Activated CD8-positive, alpha-beta T cell treated with anti-CD3 and anti-CD28 coated beads, Interleukin-2, amount 10 ng/mL, durations not matched to agents 7 days and 5 days (primary cell): Measurements from ENCODE around the gene CCDC142. TPM values are rescaled to one million over a fixed set of nuclear protein-coding genes. Genes with fewer than 3 reads are reported as not detected.
"Not testable (repeated sequence)": the region's sequence is repeated elsewhere in the genome, so short reads cannot be mapped to it uniquely, and the experiment has no call there.

ENCODE experiments used
- ATAC-seq: fragments of 150-1000 bp; cut with Tn5 transposase; one replicate; pipeline ENCODE4 v1.10.0; 2021; ENCODE audit warnings: moderate library complexity
- CTCF ChIA-PET: fragments of 350-600 bp; sonication (Branson Sonifier 250); formaldehyde crosslinking; loops from one replicate; lab custom pipeline; 2021; ENCODE audit warnings: antibody characterized with exemption; lab: Charles Lee
- POLR2A ChIA-PET: fragments of 350-600 bp; sonication (Branson Sonifier 250); formaldehyde crosslinking; loops from one replicate; lab custom pipeline; 2021; ENCODE audit warnings: antibody characterized with exemption; lab: Charles Lee
- DNase-seq: peaks from one replicate; pipeline ENCODE4 v3.0.0-alpha.2; 2020
- H3K27ac Mint-ChIP-seq: one replicate; pipeline ENCODE4 v1.8.0; 2021; ENCODE audit warnings: mild to moderate bottlenecking, mixed read lengths
- H3K27me3 Mint-ChIP-seq: one replicate; pipeline ENCODE4 v1.8.0; 2021; ENCODE audit warnings: low read depth, mixed read lengths
- H3K36me3 Mint-ChIP-seq: one replicate; pipeline ENCODE4 v1.8.0; 2021; ENCODE audit warnings: low read depth, mixed read lengths
- H3K4me1 Mint-ChIP-seq: one replicate; pipeline ENCODE4 v1.8.0; 2021; ENCODE audit warnings: low read depth, mixed read lengths
- H3K4me3 Mint-ChIP-seq: one replicate; pipeline ENCODE4 v1.8.0; 2021; ENCODE audit warnings: mild to moderate bottlenecking, mixed read lengths
- H3K9me3 Mint-ChIP-seq: one replicate; pipeline ENCODE4 v1.8.0; 2022; ENCODE audit warnings: mixed read lengths; ENCODE audit not compliant: insufficient read depth
- total RNA-seq, 2 experiments: library from RNA; stranded (reverse); gene quantifications; one replicate each; pipeline ENCODE4 v1.2.3, GENCODE V29; 2021

The CCDC142 gene
- total RNA-seq, 2 experiments from 2014 or later, result 22.5 to 26.7 TPM

- DNase-seq (no peak), ATAC-seq (no peak)
- no peaks in the 10 kb centered on the region for H3K9me3 Mint-ChIP-seq
- peaks cover 50% of the 10 kb centered on the region for H3K4me1 Mint-ChIP-seq
- POLR2A ChIA-PET, result interaction anchor here (0.7 to 2.6 kb wide), 3 partner anchors 12 to 20 kb away, joined by 3 to 12 read pairs (median 3); partner anchors contain the start of gene MRPL53
- peak overlapping the region; percentile 30 for H3K27ac Mint-ChIP-seq
- CTCF ChIA-PET, result interaction anchor here (0.7 to 1.0 kb wide), 4 partner anchors 30 to 127 kb away, joined by 3 to 6 read pairs (median 4); no protein-coding TSS in a partner anchor
- H3K27me3 Mint-ChIP-seq, result no peaks in the 10 kb centered on the region
- H3K36me3 Mint-ChIP-seq, result peaks cover 26% of the 10 kb centered on the region
- H3K4me3 Mint-ChIP-seq, result no peak overlapping the region
Measured at GRCh38 chr2:74461187-74462053, 21.4 kb downstream of the CCDC142 start.

GRCh38 chr2:74460187-74460586 is 22.6 kb downstream of the CCDC142 start:
- DNase-seq, H3K9me3 Mint-ChIP-seq, ATAC-seq, H3K27me3 Mint-ChIP-seq: not testable (repeated sequence)
- peak overlapping the region; percentile 52 for H3K27ac Mint-ChIP-seq
- CTCF ChIA-PET, result interaction anchor here (2.2 kb wide), 1 partner anchor 16 kb away, joined by 11 read pairs; no protein-coding TSS in a partner anchor
- POLR2A ChIA-PET, result interaction anchor here (2.6 kb wide), 2 partner anchors 13 to 70 kb away, joined by 12 to 24 read pairs; partner anchors contain the start of genes AUP1, HTRA2 and MRPL53
- peaks cover 34% of the 10 kb centered on the region for H3K36me3 Mint-ChIP-seq
- peaks cover 59% of the 10 kb centered on the region for H3K4me1 Mint-ChIP-seq
- H3K4me3 Mint-ChIP-seq, result peak overlapping the region; percentile 99

DNA sequence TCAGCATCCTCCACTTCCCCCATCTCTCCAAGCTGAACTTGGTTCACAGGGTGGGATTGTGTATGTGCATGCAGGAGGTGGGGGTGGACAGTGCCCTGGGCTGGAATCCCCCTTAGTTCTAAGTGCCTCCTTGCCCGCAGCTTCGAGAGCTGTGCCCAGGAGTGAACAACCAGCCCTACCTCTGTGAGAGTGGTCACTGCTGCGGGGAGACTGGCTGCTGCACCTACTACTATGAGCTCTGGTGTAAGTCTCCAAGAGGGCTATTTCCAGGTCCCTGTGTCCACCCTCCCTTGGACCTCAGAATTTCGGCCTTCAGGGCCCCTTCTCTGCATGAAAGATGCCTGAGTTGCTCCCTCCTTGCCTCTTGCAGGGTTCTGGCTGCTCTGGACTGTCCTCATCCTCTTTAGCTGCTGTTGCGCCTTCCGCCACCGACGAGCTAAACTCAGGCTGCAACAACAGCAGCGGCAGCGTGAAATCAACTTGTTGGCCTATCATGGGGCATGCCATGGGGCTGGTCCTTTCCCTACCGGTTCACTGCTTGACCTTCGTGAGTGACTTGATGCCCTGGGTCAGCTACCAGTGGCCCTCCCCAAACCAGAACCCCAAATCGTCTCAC is 23.2 kb downstream of the CCDC142 start:
- Mint-ChIP-seq H3K4me3 (peak overlapping the region; percentile 99), H3K4me1 (peaks cover 64% of the 10 kb centered on the region), H3K27ac (peak overlapping the region; percentile 98), H3K36me3 (peaks cover 37% of the 10 kb centered on the region)
- not testable (repeated sequence) for H3K9me3 Mint-ChIP-seq, ATAC-seq, H3K27me3 Mint-ChIP-seq, DNase-seq
- POLR2A ChIA-PET, result interaction anchor here (0.8 to 3.1 kb wide), 6 partner anchors 8 to 71 kb away, joined by 3 to 33 read pairs (median 20); partner anchors contain the start of genes AUP1, CCDC142, HTRA2 and MRPL53
- CTCF ChIA-PET, result interaction anchor here (1.0 to 2.8 kb wide), 8 partner anchors 12 to 128 kb away, joined by 3 to 14 read pairs (median 8); partner anchors contain the start of genes AUP1, HTRA2 and MRPL53

DNA sequence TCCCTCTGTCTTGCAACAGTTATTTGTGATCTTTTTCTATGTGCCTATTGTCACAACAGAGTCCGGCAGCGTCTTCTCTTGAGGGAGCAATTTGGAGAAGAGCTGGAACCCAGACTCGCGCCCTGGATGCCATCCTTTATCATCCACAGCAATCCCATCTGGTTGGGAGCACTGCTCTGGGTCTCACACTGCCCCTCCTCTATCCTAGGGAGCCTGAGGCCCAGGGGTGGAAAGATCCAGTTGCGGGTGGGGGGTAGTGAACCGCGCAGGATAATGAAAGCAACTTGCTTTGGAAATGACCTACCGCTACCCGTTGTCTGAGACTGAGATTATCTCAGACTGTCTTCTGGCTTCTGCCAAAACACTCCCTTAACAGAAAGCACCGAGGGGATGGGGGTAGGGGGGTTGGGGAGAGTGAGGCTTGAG is 23.8 kb downstream of the CCDC142 start:
- ChIA-PET POLR2A (interaction anchor here (0.7 to 3.1 kb wide), 9 partner anchors 9 to 96 kb away, joined by 3 to 33 read pairs (median 4); partner anchors contain the start of genes AUP1, CCDC142, HTRA2 and MRPL53), CTCF (interaction anchor here (0.8 to 3.1 kb wide), 13 partner anchors 8 to 209 kb away, joined by 3 to 29 read pairs (median 4); partner anchors contain the start of genes AUP1, CCDC142, HTRA2 and MRPL53)
- Mint-ChIP-seq H3K4me1 (peaks cover 62% of the 10 kb centered on the region), H3K36me3 (peaks cover 37% of the 10 kb centered on the region), H3K27me3 (no peaks in the 10 kb centered on the region), H3K4me3 (peak overlapping the region; percentile 99), H3K9me3 (no peaks in the 10 kb centered on the region), H3K27ac (peak overlapping the region; percentile 98)
- ATAC-seq (no peak), DNase-seq (no peak)

GRCh38 chr2:74458132-74458937 is 24.5 kb downstream of the CCDC142 start, which contains the start of gene WBP1:
Gene WBP1, plus strand, starts transcription at chr2:74458438. Its CDS starts 165 bp downstream, at chr2:74458603.
- H3K4me3 Mint-ChIP-seq, result peak within 1 kb of the TSS; percentile 99

GRCh38 chr2:74457549-74458131 is 25.2 kb downstream of the CCDC142 start:
- Mint-ChIP-seq H3K36me3 (peaks cover 31% of the 10 kb centered on the region), H3K4me1 (peaks cover 59% of the 10 kb centered on the region), H3K27me3 (no peaks in the 10 kb centered on the region), H3K4me3 (peak overlapping the region; percentile 99), H3K27ac (peak overlapping the region; percentile 98), H3K9me3 (no peaks in the 10 kb centered on the region)
- DNase-seq (peak; percentile 89), ATAC-seq (peak; percentile 48)
- ChIA-PET POLR2A (interaction anchor here (0.7 to 3.1 kb wide), 13 partner anchors 10 to 279 kb away, joined by 3 to 33 read pairs (median 5); partner anchors contain the start of genes AUP1, CCDC142, HTRA2 and MOB1A), CTCF (interaction anchor here (1.0 to 3.9 kb wide), 12 partner anchors 15 to 279 kb away, joined by 3 to 29 read pairs (median 8); partner anchors contain the start of genes AUP1, C2orf81, CCDC142 and HTRA2)

More at GRCh38 chr2:74458132-74458937, 24.5 kb downstream of the CCDC142 start, which contains the start of gene WBP1:
- ChIA-PET CTCF (interaction anchor here (0.8 to 3.1 kb wide), 16 partner anchors 8 to 280 kb away, joined by 3 to 29 read pairs (median 4); partner anchors contain the start of genes AUP1, C2orf81, CCDC142 and HTRA2), POLR2A (interaction anchor here (0.5 to 3.1 kb wide), 14 partner anchors 8 to 418 kb away, joined by 3 to 33 read pairs (median 3); partner anchors contain the start of genes AUP1, CCDC142, HTRA2 and MRPL53)
- H3K9me3 Mint-ChIP-seq, result no peaks in the 10 kb centered on the region
- ATAC-seq, result peak; percentile 91
- H3K27me3 Mint-ChIP-seq, result no peaks in the 10 kb centered on the region
- H3K36me3 Mint-ChIP-seq, result peaks cover 37% of the 10 kb centered on the region
- peaks cover 59% of the 10 kb centered on the region for H3K4me1 Mint-ChIP-seq
- peak within 1 kb of the TSS; percentile 98 for H3K27ac Mint-ChIP-seq
- DNase-seq, result peak; percentile 100

- no peaks in the 10 kb centered on the region for H3K27me3 Mint-ChIP-seq
- peak overlapping the region; percentile 99 for H3K4me3 Mint-ChIP-seq
- peaks cover 29% of the 10 kb centered on the region for H3K36me3 Mint-ChIP-seq
- DNase-seq (no peak), ATAC-seq (no peak)
- H3K4me1 Mint-ChIP-seq, result peaks cover 64% of the 10 kb centered on the region
- ChIA-PET POLR2A (interaction anchor here (0.8 to 3.1 kb wide), 8 partner anchors 9 to 279 kb away, joined by 3 to 33 read pairs (median 5); partner anchors contain the start of genes AUP1, CCDC142, HTRA2 and MOB1A), CTCF (interaction anchor here (0.7 to 3.9 kb wide), 13 partner anchors 16 to 1228 kb away, joined by 3 to 29 read pairs (median 4); partner anchors contain the start of genes AUP1, C2orf81, CCDC142 and HTRA2)
- H3K9me3 Mint-ChIP-seq, result no peaks in the 10 kb centered on the region
- H3K27ac Mint-ChIP-seq, result peak overlapping the region; percentile 98
Measured at GRCh38 chr2:74457129-74457548, 25.7 kb downstream of the CCDC142 start.

DNA sequence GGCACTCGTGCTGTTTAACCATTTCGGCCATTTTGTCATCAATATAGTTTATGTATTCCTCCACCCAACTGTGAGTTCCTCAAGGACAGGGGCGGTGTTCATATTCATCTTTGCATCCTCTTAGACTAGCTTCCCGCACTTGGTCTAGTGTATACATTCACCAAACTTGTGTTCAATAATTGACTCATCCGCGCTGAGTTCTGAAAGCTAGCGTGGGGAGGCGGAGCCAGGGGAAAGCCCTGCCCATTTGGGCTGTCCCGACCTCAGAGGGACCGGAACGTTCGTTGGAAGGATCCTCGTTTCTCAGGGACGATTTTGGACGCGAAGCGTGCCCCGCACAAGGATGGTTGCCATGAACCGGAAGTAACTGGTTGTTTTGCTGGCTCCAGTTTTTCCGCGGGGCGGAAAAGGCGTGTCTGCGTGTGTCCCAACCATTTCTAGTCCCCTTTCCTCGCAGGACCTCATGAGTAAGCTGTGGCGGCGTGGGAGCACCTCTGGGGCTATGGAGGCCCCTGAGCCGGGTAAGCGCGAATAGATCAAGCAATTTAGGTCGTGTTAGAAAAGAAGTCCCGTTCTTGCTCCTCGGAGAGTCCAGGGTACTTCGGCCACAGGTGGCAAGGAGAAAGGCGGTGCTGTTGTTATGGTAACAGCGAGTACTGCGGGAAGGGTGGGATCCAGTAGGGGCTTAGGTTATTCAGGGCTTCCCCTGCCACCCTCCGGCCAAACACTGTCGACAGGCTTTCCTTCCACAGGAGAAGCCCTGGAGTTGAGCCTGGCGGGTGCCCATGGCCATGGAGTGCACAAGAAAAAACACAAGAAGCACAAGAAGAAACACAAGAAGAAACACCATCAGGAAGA is 27.9 kb downstream of the CCDC142 start, which contains the start of gene INO80B:
Gene INO80B (plus strand): TSS at position 434 of the 858 bp plus-strand sequence. CDS start 30 bp downstream, at position 464.
- Mint-ChIP-seq H3K9me3 (no peaks in the 10 kb centered on the region), H3K27ac (peak within 1 kb of the TSS; percentile 86), H3K4me1 (peaks cover 57% of the 10 kb centered on the region), H3K36me3 (peaks cover 20% of the 10 kb centered on the region), H3K27me3 (no peaks in the 10 kb centered on the region), H3K4me3 (peak within 1 kb of the TSS; percentile 99)
- ATAC-seq (peak; percentile 43), DNase-seq (peak; percentile 97)
- ChIA-PET POLR2A (interaction anchor here (0.5 to 3.8 kb wide), 12 partner anchors 13 to 718 kb away, joined by 3 to 20 read pairs (median 4); partner anchors contain the start of genes AUP1, C2orf81, CCDC142 and HTRA2), CTCF (interaction anchor here (0.8 to 3.9 kb wide), 10 partner anchors 10 to 718 kb away, joined by 3 to 25 read pairs (median 5); partner anchors contain the start of genes AUP1, C2orf81, CCDC142 and HTRA2)
